GM12878 (cell line): ENCODE results near the gene CCDC28B. TPM values are rescaled to one million over a fixed set of nuclear protein-coding genes. Genes with fewer than 3 reads are reported as not detected.
A peak's percentile ranks its signal among the peaks of the same experiment; 100 is the strongest.

Source experiments
- ATAC-seq: fragments of 200-7000 bp; cut with Tn5 transposase; 3 replicates; pipeline ENCODE4 v1.9.1; 2020; ENCODE audit warnings: mild to moderate bottlenecking, moderate library complexity
- BruUV-seq: library from RNA; stranded (reverse); fragments of 400-500 nt; replicated peaks from 2 replicates; lab custom pipeline; 2021; lab: Mats Ljungman, UMichigan
- CTCF ChIA-PET: fragments of 300-600 bp; sonication (Branson Sonifier 250); formaldehyde crosslinking; extraction: SDS; loops from one replicate; lab custom pipeline; 2021; ENCODE audit warnings: inconsistent platforms; lab: Yijun Ruan, JAX
- POLR2A ChIA-PET: fragments of 350-600 bp; formaldehyde crosslinking; extraction: SDS; loops from one replicate; lab custom pipeline; 2021; ENCODE audit warnings: inconsistent platforms; lab: Charles Lee
- RAD21 ChIA-PET: fragments of 300-600 bp; sonication (Branson Sonifier 250); formaldehyde crosslinking; loops from one replicate; lab custom pipeline; 2023; ENCODE audit warnings: antibody characterized with exemption; ENCODE audit not compliant: unreplicated experiment; lab: Charles Lee
- SMC1A ChIA-PET: fragments of 300-600 bp; sonication (Branson Sonifier 250); formaldehyde crosslinking; loops from one replicate; lab custom pipeline; 2023; ENCODE audit not compliant: unreplicated experiment, uncharacterized antibody; lab: Charles Lee
- DNase-seq: peaks from one replicate; pipeline ENCODE4 v3.0.0-alpha.2; 2011; ENCODE audit warnings: low read depth, low spot score
- FAIRE-seq: peaks from 3 replicates; lab custom pipeline; 2011; peaks lifted over from hg19 to GRCh38; lab: Jason Lieb, UNC
- H2AFZ ChIP-seq: 2 replicates; pipeline ENCODE4 v1.6.0; 2011; ENCODE audit warnings: low read depth, low read length, control low read depth; ENCODE audit not compliant: control insufficient read depth
- H3K27ac ChIP-seq: 2 replicates; pipeline ENCODE4 v1.5.1; 2011; ENCODE audit warnings: control low read depth; ENCODE audit not compliant: control insufficient read depth, insufficient read depth
- H3K27me3 ChIP-seq, 2 experiments: replicated peaks in 1 of 2; 2 replicates each; pipeline versions ENCODE4 v1.6.0 to v1.6.1; 2011; ENCODE audit warnings: low read length in 1 of 2; ENCODE audit not compliant: control insufficient read depth in 2 of 2, insufficient read depth in 2 of 2
- H3K36me3 ChIP-seq, 2 experiments: 2 replicates each; pipeline ENCODE4 v1.5.1; 2011; ENCODE audit warnings: low read length in 1 of 2; ENCODE audit not compliant: control insufficient read depth in 2 of 2, insufficient read depth in 2 of 2
- H3K4me1 ChIP-seq: 2 replicates; pipeline ENCODE4 v1.6.1; 2011; ENCODE audit warnings: mild to moderate bottlenecking, low read length, moderate library complexity, mixed read lengths; ENCODE audit not compliant: control insufficient read depth, insufficient read depth
- H3K4me2 ChIP-seq: 2 replicates; pipeline ENCODE4 v1.6.0; 2011; ENCODE audit warnings: control low read depth; ENCODE audit not compliant: control insufficient read depth, insufficient read depth
- H3K4me3 ChIP-seq: fragments of 200-600 bp; sonication (generic); 2 replicates; pipeline ENCODE4 v1.5.1; 2016
- H3K79me2 ChIP-seq: 2 replicates; pipeline ENCODE4 v1.6.0; 2011; ENCODE audit warnings: low read length; ENCODE audit not compliant: control insufficient read depth, insufficient read depth
- H3K9ac ChIP-seq: 2 replicates; pipeline ENCODE4 v1.8.0; 2011; ENCODE audit warnings: low read length, control low read depth, mixed read lengths; ENCODE audit not compliant: control insufficient read depth, insufficient read depth
- H3K9me3 ChIP-seq: replicated peaks from 3 replicates; pipeline ENCODE4 v1.5.1; 2011; ENCODE audit warnings: mild to moderate bottlenecking, low read length; ENCODE audit not compliant: control insufficient read depth, insufficient read depth
- H4K20me1 ChIP-seq: 2 replicates; pipeline ENCODE4 v1.6.0; 2011; ENCODE audit not compliant: control insufficient read depth, insufficient read depth
- BHLHE40 ChIP-seq, 2 experiments: fragments of 450-650 bp in 1 of 2; IDR thresholded peaks; 2 replicates each; pipeline ENCODE4 v1.6.1; 2011 to 2017; ENCODE audit warnings: low read depth in 2 of 2, borderline replicate concordance in 1 of 2, improper control_type of control experiment in 1 of 2, low read length in 1 of 2, mild to moderate bottlenecking in 1 of 2
- CBX5 ChIP-seq: sonication (generic); IDR thresholded peaks from 2 replicates; pipeline ENCODE4 v1.6.1; 2016; ENCODE audit warnings: low read depth, moderate library complexity, mild to moderate bottlenecking, inconsistent platforms
- CEBPB ChIP-seq, 2 experiments: fragments of 150-350 bp in 1 of 2; IDR thresholded peaks; 2 replicates each; pipeline ENCODE4 v1.6.1; 2012 to 2014; ENCODE audit warnings: low read depth in 2 of 2, low read length in 2 of 2, borderline replicate concordance in 1 of 2, inconsistent platforms in 1 of 2
- ETV6 ChIP-seq, 2 experiments: fragments of 450-650 bp in 1 of 2; IDR thresholded peaks in 1 of 2; conservative IDR thresholded peaks in 1 of 2; 2 replicates each; pipeline ENCODE4 v1.6.1; 2014; ENCODE audit warnings: antibody characterized with exemption in 1 of 2, borderline replicate concordance in 1 of 2, low read depth in 1 of 2, mild to moderate bottlenecking in 1 of 2, moderate library complexity in 1 of 2
- FOS ChIP-seq: IDR thresholded peaks from 3 replicates; pipeline ENCODE4 v1.6.1; 2011; ENCODE audit warnings: borderline replicate concordance; ENCODE audit not compliant: insufficient read length; ENCODE audit errors: extremely low read depth
- FOXM1 ChIP-seq: IDR thresholded peaks from 2 replicates; pipeline ENCODE4 v1.6.1; 2012; ENCODE audit warnings: low read depth, mild to moderate bottlenecking, inconsistent platforms, low read length, moderate library complexity
- JUNB ChIP-seq: IDR thresholded peaks from 2 replicates; pipeline ENCODE4 v1.6.1; 2016; ENCODE audit warnings: antibody characterized with exemption, mild to moderate bottlenecking
- MEF2B ChIP-seq: fragments of 450-650 bp; IDR thresholded peaks from 2 replicates; pipeline ENCODE4 v1.6.1; 2018; ENCODE audit warnings: mild to moderate bottlenecking, moderate library complexity; ENCODE audit not compliant: partially characterized antibody, poor library complexity, severe bottlenecking
- NBN ChIP-seq: fragments of 450-650 bp; IDR thresholded peaks from 2 replicates; pipeline ENCODE4 v1.6.1; 2016
- NFYA ChIP-seq: IDR thresholded peaks from 2 replicates; pipeline ENCODE4 v1.6.1; 2011; ENCODE audit warnings: low read depth, mild to moderate bottlenecking, low read length, improper control_type of control experiment, borderline replicate concordance
- NRF1 ChIP-seq: conservative IDR thresholded peaks from 2 replicates; pipeline ENCODE4 v1.6.1; 2011; ENCODE audit warnings: mild to moderate bottlenecking, low read depth, low read length, improper control_type of control experiment
- RBBP5 ChIP-seq: fragments of 200-600 bp; sonication (generic); conservative IDR thresholded peaks from 2 replicates; pipeline ENCODE4 v1.6.1; 2016
- SMAD5 ChIP-seq: IDR thresholded peaks from 2 replicates; pipeline ENCODE4 v1.6.1; 2016; ENCODE audit warnings: antibody characterized with exemption, low read depth
- SUPT20H ChIP-seq: IDR thresholded peaks from 2 replicates; pipeline ENCODE4 v1.6.1; 2011; ENCODE audit warnings: low read depth, mild to moderate bottlenecking, low read length, moderate library complexity, borderline replicate concordance; ENCODE audit not compliant: control insufficient read depth
- ZNF207 ChIP-seq: fragments of 450-650 bp; IDR thresholded peaks from 2 replicates; pipeline ENCODE4 v1.6.1; 2014; ENCODE audit warnings: antibody characterized with exemption, mild to moderate bottlenecking, borderline replicate concordance
- WGBS: methylation state at CpG from one replicate; pipeline ENCODE4 v1.1.6; 2016; ENCODE audit warnings: low lambda C conversion rate; ENCODE audit not compliant: insufficient replicate concordance, insufficient coverage; ENCODE audit errors: missing lambda C conversion rate; 5-methylcytosine and 5-hydroxymethylcytosine counted together
- in situ Hi-C: fragments of 300-500 bp; cut with MboI; formaldehyde crosslinking; loops from 9 replicates; pipeline ENCODE4 v1.14.3; 2018; ENCODE audit warnings: mixed read lengths
- intact Hi-C: fragments of 100-400 bp; cut with micrococcal nuclease; formaldehyde crosslinking; loops from one replicate; pipeline ENCODE4 v1.14.2; 2022; ENCODE audit not compliant: unreplicated experiment
- polyA plus RNA-seq, 11 experiments: library from polyadenylated mRNA; depleted of rRNA in 4 of 11; unstranded in 6 of 11; stranded (reverse) in 5 of 11; fragments of >200 nt; fragmentation: Nextera tagmentation in 4 of 11; fragmentation: Illumina TruSeq in 1 of 11; extraction: Ambion mirVana in 4 of 11; extraction: Trizol in 1 of 11; gene quantifications; 1 replicate in 1 of 11; 2 replicates in 10 of 11; pipeline versions ENCODE4 v1.2.1 to v1.2.3, GENCODE V29; 2011 to 2016; ENCODE audit warnings: inconsistent platforms in 2 of 11, missing spikeins in 2 of 11, low read depth in 1 of 11
- total RNA-seq, 4 experiments: library from RNA; depleted of rRNA in 3 of 4; stranded (reverse); fragments of >200 nt in 3 of 4; fragmentation: Illumina TruSeq in 1 of 4; extraction: Trizol in 1 of 4; gene quantifications; 2 replicates each; pipeline versions ENCODE4 v1.2.1 to v1.2.3, GENCODE V29; 2013 to 2021
- TF ChIP-seq, protein P1 (sequence below): fragments of 150-350 bp; IDR thresholded peaks from 2 replicates; pipeline ENCODE4 v1.6.1; 2014; ENCODE audit warnings: mild to moderate bottlenecking, low read depth, low read length
- TF ChIP-seq, protein P2 (sequence below): fragments of 450-650 bp; formaldehyde crosslinking; IDR thresholded peaks from 2 replicates; pipeline ENCODE4 v1.4.0; 2020; ENCODE audit warnings: mild to moderate bottlenecking, moderate library complexity

Gene CCDC28B
- total and polyA plus RNA-seq, 10 of the 15 experiments (the other 5 are each of a cell fraction or from before 2014, with no cell fraction given) = 10.5 to 135 (median 90.6) TPM

DNA sequence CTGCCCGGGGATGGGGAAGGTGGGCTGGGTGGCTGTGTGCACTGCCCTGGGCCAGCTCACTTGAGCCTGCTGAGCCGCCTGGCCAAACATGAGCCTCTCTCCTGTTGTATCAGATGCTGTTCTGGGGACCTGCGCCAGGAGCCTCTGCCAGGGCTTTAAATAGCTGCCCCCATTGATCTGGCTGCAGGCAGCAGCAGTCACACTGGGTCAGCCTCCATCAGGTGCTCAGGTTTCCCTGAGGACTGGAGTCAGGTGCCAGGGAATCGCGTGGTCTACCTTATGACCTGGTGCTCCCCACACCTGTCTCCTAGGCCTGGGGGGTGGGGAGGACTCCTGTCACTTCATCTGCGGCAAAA lies 700 bp upstream of the CCDC28B start:
- peaks cover 21 to 22% of the 10 kb centered on the region in 2 experiments for H3K36me3 ChIP-seq
- H3K4me1 ChIP-seq = peaks cover 21% of the 10 kb centered on the region
- ChIA-PET CTCF (interaction anchor here (1.3 to 3.7 kb wide), 4 partner anchors 16 to 117 kb away, joined by 3 to 27 read pairs (median 7); no protein-coding TSS in a partner anchor), SMC1A (interaction anchor here (1.0 to 2.4 kb wide), 4 partner anchors 11 to 92 kb away, joined by 3 to 26 read pairs (median 5); partner anchors contain the start of genes KPNA6 and TXLNA), POLR2A (interaction anchor here (0.7 to 2.8 kb wide), 9 partner anchors 11 to 195 kb away, joined by 3 to 25 read pairs (median 8); partner anchors contain the start of genes HDAC1, KPNA6 and TXLNA), RAD21 (interaction anchor here (1.0 to 4.2 kb wide), 3 partner anchors 11 to 127 kb away, joined by 3 to 22 read pairs (median 7); partner anchors contain the start of genes TMEM39B and TXLNA)
- no peak for TF ChIP-seq MEF2B
- TF ChIP-seq ZNF207 = no peak
- TF ChIP-seq CEBPB (IDR thresholded peaks at IDR 0.05; ENCODE audit: borderline replicate concordance in 1 of 2, low read depth in 2 of 2, low read length in 2 of 2) = no peak
- no peak for TF ChIP-seq CBX5
- TF ChIP-seq NFYA = no peak
- TF ChIP-seq NRF1 = no peak
- no peak for TF ChIP-seq NBN
- no peak for TF ChIP-seq SMAD5
- no peak for TF ChIP-seq RBBP5
- TF ChIP-seq BHLHE40 (IDR thresholded peaks at IDR 0.05; ENCODE audit: borderline replicate concordance in 1 of 2, low read depth in 2 of 2, low read length in 1 of 2) = no peak
- no peak for TF ChIP-seq SUPT20H
- TF ChIP-seq, protein P1, sequence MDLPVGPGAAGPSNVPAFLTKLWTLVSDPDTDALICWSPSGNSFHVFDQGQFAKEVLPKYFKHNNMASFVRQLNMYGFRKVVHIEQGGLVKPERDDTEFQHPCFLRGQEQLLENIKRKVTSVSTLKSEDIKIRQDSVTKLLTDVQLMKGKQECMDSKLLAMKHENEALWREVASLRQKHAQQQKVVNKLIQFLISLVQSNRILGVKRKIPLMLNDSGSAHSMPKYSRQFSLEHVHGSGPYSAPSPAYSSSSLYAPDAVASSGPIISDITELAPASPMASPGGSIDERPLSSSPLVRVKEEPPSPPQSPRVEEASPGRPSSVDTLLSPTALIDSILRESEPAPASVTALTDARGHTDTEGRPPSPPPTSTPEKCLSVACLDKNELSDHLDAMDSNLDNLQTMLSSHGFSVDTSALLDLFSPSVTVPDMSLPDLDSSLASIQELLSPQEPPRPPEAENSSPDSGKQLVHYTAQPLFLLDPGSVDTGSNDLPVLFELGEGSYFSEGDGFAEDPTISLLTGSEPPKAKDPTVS = no peak
- TF ChIP-seq FOS = no peak
- TF ChIP-seq JUNB = no peak
- TF ChIP-seq, protein P2, sequence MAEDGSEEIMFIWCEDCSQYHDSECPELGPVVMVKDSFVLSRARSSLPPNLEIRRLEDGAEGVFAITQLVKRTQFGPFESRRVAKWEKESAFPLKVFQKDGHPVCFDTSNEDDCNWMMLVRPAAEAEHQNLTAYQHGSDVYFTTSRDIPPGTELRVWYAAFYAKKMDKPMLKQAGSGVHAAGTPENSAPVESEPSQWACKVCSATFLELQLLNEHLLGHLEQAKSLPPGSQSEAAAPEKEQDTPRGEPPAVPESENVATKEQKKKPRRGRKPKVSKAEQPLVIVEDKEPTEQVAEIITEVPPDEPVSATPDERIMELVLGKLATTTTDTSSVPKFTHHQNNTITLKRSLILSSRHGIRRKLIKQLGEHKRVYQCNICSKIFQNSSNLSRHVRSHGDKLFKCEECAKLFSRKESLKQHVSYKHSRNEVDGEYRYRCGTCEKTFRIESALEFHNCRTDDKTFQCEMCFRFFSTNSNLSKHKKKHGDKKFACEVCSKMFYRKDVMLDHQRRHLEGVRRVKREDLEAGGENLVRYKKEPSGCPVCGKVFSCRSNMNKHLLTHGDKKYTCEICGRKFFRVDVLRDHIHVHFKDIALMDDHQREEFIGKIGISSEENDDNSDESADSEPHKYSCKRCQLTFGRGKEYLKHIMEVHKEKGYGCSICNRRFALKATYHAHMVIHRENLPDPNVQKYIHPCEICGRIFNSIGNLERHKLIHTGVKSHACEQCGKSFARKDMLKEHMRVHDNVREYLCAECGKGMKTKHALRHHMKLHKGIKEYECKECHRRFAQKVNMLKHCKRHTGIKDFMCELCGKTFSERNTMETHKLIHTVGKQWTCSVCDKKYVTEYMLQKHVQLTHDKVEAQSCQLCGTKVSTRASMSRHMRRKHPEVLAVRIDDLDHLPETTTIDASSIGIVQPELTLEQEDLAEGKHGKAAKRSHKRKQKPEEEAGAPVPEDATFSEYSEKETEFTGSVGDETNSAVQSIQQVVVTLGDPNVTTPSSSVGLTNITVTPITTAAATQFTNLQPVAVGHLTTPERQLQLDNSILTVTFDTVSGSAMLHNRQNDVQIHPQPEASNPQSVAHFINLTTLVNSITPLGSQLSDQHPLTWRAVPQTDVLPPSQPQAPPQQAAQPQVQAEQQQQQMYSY (CRISPR knock-in tag) = no peak
- no peak for TF ChIP-seq FOXM1
- TF ChIP-seq ETV6 (conservative IDR thresholded peaks at IDR 0.05 in 1 of 2, IDR thresholded peaks at IDR 0.05 in 1 of 2; ENCODE audit: borderline replicate concordance in 1 of 2, low read depth in 1 of 2) = no peak
- peak overlapping the region; percentile 89 for H3K27ac ChIP-seq
- FAIRE-seq (no peak), ATAC-seq (no peak), DNase-seq (no peak)
- peaks cover 19% of the 10 kb centered on the region for H3K79me2 ChIP-seq
- BruUV-seq = TSS peak; percentile 31
- H3K4me2 ChIP-seq = peak overlapping the region; percentile 88
- no peak overlapping the region for H2AFZ ChIP-seq
- H3K4me3 ChIP-seq = peak overlapping the region; percentile 90; the same call in 1 of the 2 replicates
- 92% methylated on average over 6 of the region's 6 CpGs for WGBS
- in situ Hi-C loops (no loop called here), intact Hi-C loops (loop anchor here (2.0 to 5.0 kb wide), 3 partner anchors 19 to 213 kb away; no protein-coding TSS in a partner anchor)
- no peaks in the 10 kb centered on the region for H3K27me3 ChIP-seq
- no peaks in the 10 kb centered on the region for H3K9me3 ChIP-seq
- H4K20me1 ChIP-seq = no peaks in the 10 kb centered on the region
- H3K9ac ChIP-seq = no peak overlapping the region
